Neural cell (in vitro differentiated cells): ENCODE data around the gene HDAC7. TPM values are rescaled to one million over a fixed set of nuclear protein-coding genes. Genes with fewer than 3 reads are reported as not detected.

ENCODE experiments used
- H2AFZ ChIP-seq: fragments of 200-600, 300-800 bp; sonication (generic), shearing (Covaris generic); 2 replicates; pipeline ENCODE4 v1.6.0; 2014; ENCODE audit warnings: low read depth, mild to moderate bottlenecking, antibody characterized with exemption, low read length, moderate library complexity
- H3F3A ChIP-seq: fragments of 200-600 bp; shearing (Covaris generic); 2 replicates; pipeline ENCODE4 v1.6.1; 2016; ENCODE audit warnings: mild to moderate bottlenecking, moderate library complexity, mixed read lengths, antibody characterized with exemption, low read length; ENCODE audit not compliant: insufficient read depth, poor library complexity, severe bottlenecking
- H3K27ac ChIP-seq: fragments of 200-600, 300-800 bp; sonication (generic), shearing (Covaris generic); 2 replicates; pipeline ENCODE4 v1.5.1; 2014; ENCODE audit warnings: mild to moderate bottlenecking, low read length, moderate library complexity
- H3K27me3 ChIP-seq: fragments of 300-800, 200-600 bp; sonication (generic), shearing (Covaris generic); 2 replicates; pipeline ENCODE4 v1.6.0; 2014; ENCODE audit warnings: mild to moderate bottlenecking, low read depth, low read length, moderate library complexity; ENCODE audit not compliant: insufficient read depth
- H3K36me3 ChIP-seq: fragments of 300-800, 200-600 bp; sonication (generic), shearing (Covaris generic); 2 replicates; pipeline ENCODE4 v1.5.1; 2014; ENCODE audit warnings: mild to moderate bottlenecking, antibody characterized with exemption, low read length, moderate library complexity; ENCODE audit not compliant: insufficient read depth
- H3K4me2 ChIP-seq: fragments of 300-800, 200-600 bp; sonication (generic), shearing (Covaris generic); 2 replicates; pipeline ENCODE4 v1.6.0; 2014; ENCODE audit warnings: mild to moderate bottlenecking, low read length
- H3K4me3 ChIP-seq: fragments of 300-800, 200-600 bp; sonication (generic), shearing (Covaris generic); 2 replicates; pipeline ENCODE4 v1.5.1; 2014; ENCODE audit warnings: mild to moderate bottlenecking, low read length, moderate library complexity
- H3K79me2 ChIP-seq: fragments of 200-600 bp; shearing (Covaris generic); replicated peaks from 2 replicates; pipeline ENCODE4 v1.6.0; 2014; ENCODE audit warnings: mild to moderate bottlenecking, low read length, moderate library complexity; ENCODE audit not compliant: insufficient read depth
- H3K9ac ChIP-seq: fragments of 300-800, 200-600 bp; sonication (generic), shearing (Covaris generic); 2 replicates; pipeline ENCODE4 v1.6.1; 2016; ENCODE audit warnings: mild to moderate bottlenecking, low read length, mixed read lengths
- H3K9me2 ChIP-seq: fragments of 200-600 bp; shearing (Covaris generic); 2 replicates; pipeline ENCODE4 v1.6.1; 2016; ENCODE audit warnings: mild to moderate bottlenecking, low read length, mixed read lengths; ENCODE audit not compliant: insufficient read depth
- H3K9me3 ChIP-seq: fragments of 200-600, 300-800 bp; sonication (generic), shearing (Covaris generic); 2 replicates; pipeline ENCODE4 v1.6.1; 2016; ENCODE audit warnings: mild to moderate bottlenecking, mixed run types, low read length, moderate library complexity, mixed read lengths
- H4K20me1 ChIP-seq: fragments of 200-600 bp; shearing (Covaris generic); 2 replicates; pipeline ENCODE4 v1.6.1; 2016; ENCODE audit warnings: mild to moderate bottlenecking, mixed run types; ENCODE audit not compliant: insufficient read depth
- EP300 ChIP-seq: fragments of 450-650 bp; conservative IDR thresholded peaks from 2 replicates; pipeline ENCODE4 v1.6.1; 2014; ENCODE audit warnings: antibody characterized with exemption, mild to moderate bottlenecking, moderate library complexity; ENCODE audit not compliant: poor library complexity, severe bottlenecking
- EZH2 ChIP-seq: fragments of 200-600, 300-800 bp; shearing (Covaris generic), sonication (generic); IDR thresholded peaks from 2 replicates; pipeline ENCODE4 v1.6.1; 2014; ENCODE audit warnings: antibody characterized with exemption, low read length, borderline replicate concordance, mild to moderate bottlenecking; ENCODE audit not compliant: insufficient read depth, poor library complexity, severe bottlenecking
- MXI1 ChIP-seq: fragments of 450-650 bp; conservative IDR thresholded peaks from 2 replicates; pipeline ENCODE4 v1.6.1; 2014; ENCODE audit warnings: antibody characterized with exemption, mild to moderate bottlenecking; ENCODE audit not compliant: poor library complexity, severe bottlenecking
- POLR2AphosphoS5 ChIP-seq: IDR thresholded peaks from 2 replicates; pipeline ENCODE4 v1.6.1; 2012
- RAD21 ChIP-seq: fragments of 450-650 bp; conservative IDR thresholded peaks from 2 replicates; pipeline ENCODE4 v1.6.1; 2014; ENCODE audit warnings: antibody characterized with exemption, mild to moderate bottlenecking, moderate library complexity
- SMC3 ChIP-seq: fragments of 450-650 bp; conservative IDR thresholded peaks from 2 replicates; pipeline ENCODE4 v1.6.1; 2014; ENCODE audit warnings: antibody characterized with exemption, mild to moderate bottlenecking, moderate library complexity; ENCODE audit not compliant: poor library complexity
- TAF1 ChIP-seq: IDR thresholded peaks from 2 replicates; pipeline ENCODE4 v1.6.1; 2012; ENCODE audit warnings: low read depth
- polyA plus RNA-seq: library from polyadenylated mRNA; depleted of rRNA; stranded (reverse); fragments of >200 nt; gene quantifications from 2 replicates; pipeline ENCODE4 v1.2.3, GENCODE V29; 2014
- TF ChIP-seq, protein P1 (sequence below): fragments of 450-650 bp; IDR thresholded peaks from 2 replicates; pipeline ENCODE4 v1.5.1; 2014; ENCODE audit warnings: antibody characterized with exemption, mild to moderate bottlenecking, moderate library complexity; ENCODE audit not compliant: poor library complexity, severe bottlenecking
- TF ChIP-seq, protein P2 (sequence below): IDR thresholded peaks from 2 replicates; pipeline ENCODE4 v1.6.1; 2012; ENCODE audit warnings: borderline replicate concordance

Gene HDAC7
- polyA plus RNA-seq, 1 donor from 2014 or later: 30.2 TPM

DNA sequence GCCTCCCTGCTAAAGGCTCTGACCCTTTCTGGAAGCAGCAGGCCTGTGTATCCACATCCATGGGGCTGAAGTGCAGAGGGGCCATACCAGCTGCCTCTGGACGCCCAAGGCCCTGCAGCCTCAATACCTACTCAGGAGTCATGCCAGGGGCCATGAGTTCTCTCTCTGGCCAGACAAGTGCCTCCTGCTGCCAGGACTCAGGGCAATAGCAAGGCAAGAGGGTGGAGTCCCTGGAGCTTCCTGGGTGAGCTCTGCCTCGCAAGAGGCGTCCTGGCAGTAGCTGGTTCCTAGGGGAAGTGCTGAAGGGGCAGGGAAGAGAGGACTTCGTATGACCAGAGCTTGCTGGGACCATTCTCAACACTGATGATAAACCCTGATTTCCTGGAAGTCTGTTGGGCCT lies 83.5 kb downstream of the HDAC7 start:
- no peak for TF ChIP-seq RAD21
- TF ChIP-seq TAF1: no peak
- TF ChIP-seq, protein P1, sequence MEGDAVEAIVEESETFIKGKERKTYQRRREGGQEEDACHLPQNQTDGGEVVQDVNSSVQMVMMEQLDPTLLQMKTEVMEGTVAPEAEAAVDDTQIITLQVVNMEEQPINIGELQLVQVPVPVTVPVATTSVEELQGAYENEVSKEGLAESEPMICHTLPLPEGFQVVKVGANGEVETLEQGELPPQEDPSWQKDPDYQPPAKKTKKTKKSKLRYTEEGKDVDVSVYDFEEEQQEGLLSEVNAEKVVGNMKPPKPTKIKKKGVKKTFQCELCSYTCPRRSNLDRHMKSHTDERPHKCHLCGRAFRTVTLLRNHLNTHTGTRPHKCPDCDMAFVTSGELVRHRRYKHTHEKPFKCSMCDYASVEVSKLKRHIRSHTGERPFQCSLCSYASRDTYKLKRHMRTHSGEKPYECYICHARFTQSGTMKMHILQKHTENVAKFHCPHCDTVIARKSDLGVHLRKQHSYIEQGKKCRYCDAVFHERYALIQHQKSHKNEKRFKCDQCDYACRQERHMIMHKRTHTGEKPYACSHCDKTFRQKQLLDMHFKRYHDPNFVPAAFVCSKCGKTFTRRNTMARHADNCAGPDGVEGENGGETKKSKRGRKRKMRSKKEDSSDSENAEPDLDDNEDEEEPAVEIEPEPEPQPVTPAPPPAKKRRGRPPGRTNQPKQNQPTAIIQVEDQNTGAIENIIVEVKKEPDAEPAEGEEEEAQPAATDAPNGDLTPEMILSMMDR: no peak
- TF ChIP-seq POLR2AphosphoS5: no peak
- no peak for TF ChIP-seq EZH2
- TF ChIP-seq SMC3: no peak
- TF ChIP-seq EP300: no peak
- TF ChIP-seq, protein P2, sequence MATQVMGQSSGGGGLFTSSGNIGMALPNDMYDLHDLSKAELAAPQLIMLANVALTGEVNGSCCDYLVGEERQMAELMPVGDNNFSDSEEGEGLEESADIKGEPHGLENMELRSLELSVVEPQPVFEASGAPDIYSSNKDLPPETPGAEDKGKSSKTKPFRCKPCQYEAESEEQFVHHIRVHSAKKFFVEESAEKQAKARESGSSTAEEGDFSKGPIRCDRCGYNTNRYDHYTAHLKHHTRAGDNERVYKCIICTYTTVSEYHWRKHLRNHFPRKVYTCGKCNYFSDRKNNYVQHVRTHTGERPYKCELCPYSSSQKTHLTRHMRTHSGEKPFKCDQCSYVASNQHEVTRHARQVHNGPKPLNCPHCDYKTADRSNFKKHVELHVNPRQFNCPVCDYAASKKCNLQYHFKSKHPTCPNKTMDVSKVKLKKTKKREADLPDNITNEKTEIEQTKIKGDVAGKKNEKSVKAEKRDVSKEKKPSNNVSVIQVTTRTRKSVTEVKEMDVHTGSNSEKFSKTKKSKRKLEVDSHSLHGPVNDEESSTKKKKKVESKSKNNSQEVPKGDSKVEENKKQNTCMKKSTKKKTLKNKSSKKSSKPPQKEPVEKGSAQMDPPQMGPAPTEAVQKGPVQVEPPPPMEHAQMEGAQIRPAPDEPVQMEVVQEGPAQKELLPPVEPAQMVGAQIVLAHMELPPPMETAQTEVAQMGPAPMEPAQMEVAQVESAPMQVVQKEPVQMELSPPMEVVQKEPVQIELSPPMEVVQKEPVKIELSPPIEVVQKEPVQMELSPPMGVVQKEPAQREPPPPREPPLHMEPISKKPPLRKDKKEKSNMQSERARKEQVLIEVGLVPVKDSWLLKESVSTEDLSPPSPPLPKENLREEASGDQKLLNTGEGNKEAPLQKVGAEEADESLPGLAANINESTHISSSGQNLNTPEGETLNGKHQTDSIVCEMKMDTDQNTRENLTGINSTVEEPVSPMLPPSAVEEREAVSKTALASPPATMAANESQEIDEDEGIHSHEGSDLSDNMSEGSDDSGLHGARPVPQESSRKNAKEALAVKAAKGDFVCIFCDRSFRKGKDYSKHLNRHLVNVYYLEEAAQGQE: no peak
- TF ChIP-seq MXI1: no peak
- Histone ChIP-seq H3K9me2 (no peaks in the 10 kb centered on the region), H3K27ac (no peak overlapping the region), H3K4me3 (no peak overlapping the region), H3K4me2 (no peak overlapping the region), H3K36me3 (no peaks in the 10 kb centered on the region), H4K20me1 (no peaks in the 10 kb centered on the region), H3F3A (no peaks in the 10 kb centered on the region), H3K9me3 (no peaks in the 10 kb centered on the region), H2AFZ (no peak overlapping the region), H3K9ac (no peak overlapping the region), H3K79me2 (no peaks in the 10 kb centered on the region), H3K27me3 (no peaks in the 10 kb centered on the region)

DNA sequence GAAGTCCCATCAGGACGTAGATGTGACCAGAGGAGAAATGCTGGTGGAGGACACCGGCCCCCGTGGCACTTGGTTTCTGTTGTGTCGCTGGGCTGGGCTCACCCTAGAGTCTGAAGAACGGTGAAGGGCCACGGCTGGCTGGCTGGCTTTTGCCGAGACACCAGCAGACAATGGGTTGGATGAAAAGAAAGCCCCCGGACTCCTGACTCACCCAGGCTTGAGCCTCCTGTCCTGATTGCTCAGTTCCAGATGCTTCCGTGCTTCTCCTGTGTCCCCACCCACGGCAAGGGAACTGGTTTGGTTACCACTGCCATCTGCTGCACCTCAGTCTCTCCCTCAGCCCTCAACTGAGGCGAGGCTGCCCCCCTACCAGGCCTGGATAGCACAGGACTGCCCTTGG lies 84.1 kb downstream of the HDAC7 start:
- no peaks in the 10 kb centered on the region for H3K27me3 ChIP-seq
- H3K9me3 ChIP-seq: no peaks in the 10 kb centered on the region
- no peak overlapping the region for H3K27ac ChIP-seq
- no peak overlapping the region for H3K4me2 ChIP-seq
- no peak overlapping the region for H2AFZ ChIP-seq
- no peak overlapping the region for H3K9ac ChIP-seq
- H3K9me2 ChIP-seq: no peaks in the 10 kb centered on the region
- H3K4me3 ChIP-seq: no peak overlapping the region
- no peak for TF ChIP-seq EP300
- no peak for TF ChIP-seq POLR2AphosphoS5
- no peak for TF ChIP-seq RAD21
- no peak for TF ChIP-seq SMC3
- TF ChIP-seq, protein P2: no peak
- TF ChIP-seq, protein P1: no peak
- no peak for TF ChIP-seq TAF1
- TF ChIP-seq MXI1: no peak
- TF ChIP-seq EZH2: no peak
- no peaks in the 10 kb centered on the region for H4K20me1 ChIP-seq
- no peaks in the 10 kb centered on the region for H3K36me3 ChIP-seq
- H3F3A ChIP-seq: no peaks in the 10 kb centered on the region
- no peaks in the 10 kb centered on the region for H3K79me2 ChIP-seq
